OCI-LY7 (cell line): ENCODE data around the gene LRRK1. TPM values are rescaled to one million over a fixed set of nuclear protein-coding genes. Genes with fewer than 3 reads are reported as not detected.

ENCODE experiments used
- BruUV-seq: library from RNA; stranded (reverse); fragments of 400-500 nt; replicated peaks from 2 replicates; lab custom pipeline; 2021; lab: Mats Ljungman, UMichigan
- CTCF ChIA-PET: fragments of 300-600 bp; sonication (Branson Sonifier 250); formaldehyde crosslinking; loops from one replicate; lab custom pipeline; 2022; ENCODE audit warnings: antibody characterized with exemption; ENCODE audit not compliant: unreplicated experiment; lab: Charles Lee
- POLR2A ChIA-PET: fragments of 300-600 bp; sonication (Branson Sonifier 250); formaldehyde crosslinking; loops from one replicate; lab custom pipeline; 2022; ENCODE audit warnings: antibody characterized with exemption; lab: Charles Lee
- DNase-seq: peaks from one replicate; pipeline ENCODE4 v3.0.0-alpha.2; 2015; ENCODE audit warnings: low spot score
- H2AFZ ChIP-seq: fragments of 200-600 bp; sonication (generic), shearing (Covaris generic); 2 replicates; pipeline ENCODE4 v1.6.1; 2014; ENCODE audit warnings: mild to moderate bottlenecking, antibody characterized with exemption, low read length, moderate library complexity
- H3K27ac ChIP-seq: fragments of 200-600 bp; sonication (generic); 2 replicates; pipeline ENCODE4 v1.5.1; 2014; ENCODE audit warnings: mixed run types, low read depth, mild to moderate bottlenecking, moderate library complexity, low read length, inconsistent platforms; ENCODE audit not compliant: poor library complexity, severe bottlenecking
- H3K36me3 ChIP-seq: fragments of 200-600 bp; sonication (generic); 2 replicates; pipeline ENCODE4 v1.6.1; 2014; ENCODE audit warnings: mild to moderate bottlenecking, antibody characterized with exemption, low read length, moderate library complexity, mixed read lengths; ENCODE audit not compliant: insufficient read depth
- H3K4me1 ChIP-seq: fragments of 200-600 bp; sonication (generic); 2 replicates; pipeline ENCODE4 v1.5.1; 2014; ENCODE audit warnings: mild to moderate bottlenecking, low read length; ENCODE audit not compliant: insufficient read depth, poor library complexity, severe bottlenecking
- H3K4me2 ChIP-seq: fragments of 200-600 bp; sonication (generic); 2 replicates; pipeline ENCODE4 v1.6.1; 2014; ENCODE audit warnings: mild to moderate bottlenecking, low read length
- H3K4me3 ChIP-seq: fragments of 200-600 bp; sonication (generic); 2 replicates; pipeline ENCODE4 v1.5.1; 2014; ENCODE audit warnings: mild to moderate bottlenecking, low read depth, low read length; ENCODE audit not compliant: poor library complexity, severe bottlenecking
- H3K79me2 ChIP-seq: fragments of 200-600 bp; sonication (generic); 2 replicates; pipeline ENCODE4 v1.6.1; 2016; ENCODE audit warnings: low read depth, mild to moderate bottlenecking, low read length, moderate library complexity, mixed read lengths; ENCODE audit not compliant: insufficient read depth
- H3K9me2 ChIP-seq: fragments of 200-600 bp; sonication (generic); 2 replicates; pipeline ENCODE4 v1.6.1; 2016; ENCODE audit warnings: mild to moderate bottlenecking, low read length, mixed read lengths; ENCODE audit not compliant: insufficient read depth
- H3K9me3 ChIP-seq: fragments of 200-600 bp; sonication (generic); 2 replicates; pipeline ENCODE4 v1.6.1; 2014; ENCODE audit warnings: mild to moderate bottlenecking, mixed run types, low read length, mixed read lengths
- H4K20me1 ChIP-seq: fragments of 200-600 bp; sonication (generic); 2 replicates; pipeline ENCODE4 v1.6.1; 2014; ENCODE audit warnings: mild to moderate bottlenecking, antibody characterized with exemption, low read length, moderate library complexity, mixed read lengths; ENCODE audit not compliant: insufficient read depth
- EZH2phosphoT487 ChIP-seq: fragments of 200-600 bp; sonication (generic); IDR thresholded peaks from 2 replicates; pipeline ENCODE4 v1.6.1; 2018; ENCODE audit warnings: low read depth, borderline replicate concordance, mild to moderate bottlenecking, mixed run types, antibody characterized with exemption, low read length, moderate library complexity, mixed read lengths
- intact Hi-C: fragments of 100-400 bp; cut with micrococcal nuclease; formaldehyde crosslinking; loops from one replicate; pipeline ENCODE4 v1.10.0; 2022; ENCODE audit not compliant: unreplicated experiment
- total RNA-seq, 2 experiments: library from RNA; depleted of rRNA in 1 of 2; stranded (reverse); fragments of >200 nt in 1 of 2; shearing (Covaris generic) in 1 of 2; gene quantifications; 2 replicates each; pipeline ENCODE4 v1.2.3, GENCODE V29; 2014 to 2022
- TF ChIP-seq, protein P1 (sequence below): fragments of 200-600 bp; sonication (generic); conservative IDR thresholded peaks from 2 replicates; pipeline ENCODE4 v1.5.1; 2014; ENCODE audit warnings: mild to moderate bottlenecking, antibody characterized with exemption, low read length, moderate library complexity, mixed read lengths

Gene LRRK1
- total RNA-seq, 2 experiments from 2014 or later = 92.3 to 233 TPM

DNA sequence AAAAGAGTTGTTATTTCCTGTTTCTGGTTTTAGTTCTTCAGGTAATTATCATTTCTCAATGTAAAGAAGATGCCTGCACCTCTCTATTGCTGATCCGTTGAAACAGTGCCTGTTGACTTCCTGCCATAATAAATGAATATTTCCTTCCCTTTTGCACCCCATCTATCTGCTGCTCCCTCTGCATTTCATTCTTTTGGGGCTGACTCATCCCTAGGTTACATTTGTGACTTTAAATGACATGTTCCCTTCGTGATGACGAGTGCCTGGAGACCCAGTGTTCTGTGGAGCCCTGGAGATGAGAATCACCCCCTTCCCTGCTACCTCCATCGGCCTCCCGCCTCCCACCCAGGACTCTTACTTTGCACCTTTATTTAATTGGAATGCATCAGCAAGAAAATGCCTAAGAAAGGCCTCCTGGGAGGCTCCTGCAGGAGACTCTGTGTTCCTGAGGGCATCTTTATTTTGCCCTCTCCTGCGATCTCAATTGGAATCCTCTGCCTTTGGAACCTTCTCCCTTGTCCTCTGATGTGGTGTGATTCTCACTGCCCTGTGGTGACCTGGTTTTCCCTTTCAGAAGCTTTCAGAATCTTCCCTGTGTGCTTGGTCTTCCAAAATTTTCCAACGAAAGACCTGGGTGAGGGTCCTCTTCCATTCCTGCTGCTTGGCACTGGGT, 13.7 kb downstream of the LRRK1 start:
- peaks cover 95% of the 10 kb centered on the region for H3K4me1 ChIP-seq
- intact Hi-C loops = no loop called here
- TSS peak; percentile 0 for BruUV-seq
- no peaks in the 10 kb centered on the region for H3K9me3 ChIP-seq
- H3K4me2 ChIP-seq = peak overlapping the region; percentile 77
- TF ChIP-seq, protein P1, sequence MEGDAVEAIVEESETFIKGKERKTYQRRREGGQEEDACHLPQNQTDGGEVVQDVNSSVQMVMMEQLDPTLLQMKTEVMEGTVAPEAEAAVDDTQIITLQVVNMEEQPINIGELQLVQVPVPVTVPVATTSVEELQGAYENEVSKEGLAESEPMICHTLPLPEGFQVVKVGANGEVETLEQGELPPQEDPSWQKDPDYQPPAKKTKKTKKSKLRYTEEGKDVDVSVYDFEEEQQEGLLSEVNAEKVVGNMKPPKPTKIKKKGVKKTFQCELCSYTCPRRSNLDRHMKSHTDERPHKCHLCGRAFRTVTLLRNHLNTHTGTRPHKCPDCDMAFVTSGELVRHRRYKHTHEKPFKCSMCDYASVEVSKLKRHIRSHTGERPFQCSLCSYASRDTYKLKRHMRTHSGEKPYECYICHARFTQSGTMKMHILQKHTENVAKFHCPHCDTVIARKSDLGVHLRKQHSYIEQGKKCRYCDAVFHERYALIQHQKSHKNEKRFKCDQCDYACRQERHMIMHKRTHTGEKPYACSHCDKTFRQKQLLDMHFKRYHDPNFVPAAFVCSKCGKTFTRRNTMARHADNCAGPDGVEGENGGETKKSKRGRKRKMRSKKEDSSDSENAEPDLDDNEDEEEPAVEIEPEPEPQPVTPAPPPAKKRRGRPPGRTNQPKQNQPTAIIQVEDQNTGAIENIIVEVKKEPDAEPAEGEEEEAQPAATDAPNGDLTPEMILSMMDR = no peak
- TF ChIP-seq EZH2phosphoT487 = no peak
- POLR2A ChIA-PET = interaction anchor here (1.9 to 2.1 kb wide), 2 partner anchors 9 to 12 kb away, joined by 11 to 16 read pairs; partner anchors contain the start of gene LRRK1
- peak overlapping the region; percentile 99 for H3K27ac ChIP-seq
- H3K4me3 ChIP-seq = peak overlapping the region; percentile 40
- CTCF ChIA-PET = interaction anchor here (1.6 kb wide), 1 partner anchor 16 kb away, joined by 5 read pairs; no protein-coding TSS in a partner anchor
- peaks cover 89% of the 10 kb centered on the region for H3K36me3 ChIP-seq
- H4K20me1 ChIP-seq = no peaks in the 10 kb centered on the region
- DNase-seq = peak; percentile 53
- no peak overlapping the region for H2AFZ ChIP-seq
- peaks cover 92% of the 10 kb centered on the region for H3K79me2 ChIP-seq
- no peaks in the 10 kb centered on the region for H3K9me2 ChIP-seq

- no TSS peak for BruUV-seq
- ChIA-PET POLR2A (interaction anchor here (0.7 to 2.1 kb wide), 5 partner anchors 10 to 362 kb away, joined by 3 to 16 read pairs (median 7); partner anchors contain the start of gene LRRK1), CTCF (interaction anchor here (0.9 to 1.6 kb wide), 2 partner anchors 17 to 75 kb away, joined by 3 to 5 read pairs; no protein-coding TSS in a partner anchor)
- peaks cover 2% of the 10 kb centered on the region; the same call in 1 of the 2 replicates for H3K9me3 ChIP-seq
- no peak for DNase-seq
- H3K9me2 ChIP-seq = no peaks in the 10 kb centered on the region
- peak overlapping the region; percentile 99 for H3K27ac ChIP-seq
- H4K20me1 ChIP-seq = no peaks in the 10 kb centered on the region
- peak overlapping the region; percentile 62 for H3K4me2 ChIP-seq
- TF ChIP-seq, protein P1 = no peak
- TF ChIP-seq EZH2phosphoT487 = no peak
- intact Hi-C loops = no loop called here
- peaks cover 92% of the 10 kb centered on the region for H3K79me2 ChIP-seq
- H3K36me3 ChIP-seq = peaks cover 89% of the 10 kb centered on the region
- H3K4me1 ChIP-seq = peaks cover 95% of the 10 kb centered on the region
- H3K4me3 ChIP-seq = peak overlapping the region; percentile 9
- H2AFZ ChIP-seq = no peak overlapping the region
Measured at GRCh38 chr15:100934166-100934565, 15.0 kb downstream of the LRRK1 start.
